NCI-H1092 (cell line): ENCODE results near the gene GNAL.

Source experiments
- DNase-seq: peaks from one replicate; lab custom pipeline; 2025; lab: John Stamatoyannopoulos, UW

The GNAL gene

GRCh38 chr18:11809895-11810294 lies 120.8 kb downstream of the GNAL start:
- no peak for DNase-seq

DNA sequence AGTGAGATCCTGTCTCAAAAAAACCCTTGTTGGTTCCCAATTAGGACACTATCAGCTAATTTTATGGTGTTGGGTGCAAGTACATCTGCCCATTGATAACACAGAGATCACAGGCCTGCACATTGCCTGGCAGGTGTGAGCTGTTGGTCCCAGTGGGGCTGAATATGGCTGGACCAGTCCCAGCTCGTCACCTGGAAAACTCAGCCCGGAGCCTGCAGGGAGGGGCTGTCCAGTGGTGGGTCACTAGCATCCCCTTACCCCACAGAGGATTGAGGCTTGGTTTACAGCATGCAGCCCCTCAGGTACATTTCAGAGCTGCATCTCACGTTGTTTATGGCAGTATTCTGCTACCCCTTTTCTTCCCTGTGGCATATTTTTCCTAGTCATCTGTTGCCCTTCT lies 121.3 kb downstream of the GNAL start:
- DNase-seq: no peak

- DNase-seq: no peak
Observed at GRCh38 chr18:11811009-11811408, 121.9 kb downstream of the GNAL start.

DNA sequence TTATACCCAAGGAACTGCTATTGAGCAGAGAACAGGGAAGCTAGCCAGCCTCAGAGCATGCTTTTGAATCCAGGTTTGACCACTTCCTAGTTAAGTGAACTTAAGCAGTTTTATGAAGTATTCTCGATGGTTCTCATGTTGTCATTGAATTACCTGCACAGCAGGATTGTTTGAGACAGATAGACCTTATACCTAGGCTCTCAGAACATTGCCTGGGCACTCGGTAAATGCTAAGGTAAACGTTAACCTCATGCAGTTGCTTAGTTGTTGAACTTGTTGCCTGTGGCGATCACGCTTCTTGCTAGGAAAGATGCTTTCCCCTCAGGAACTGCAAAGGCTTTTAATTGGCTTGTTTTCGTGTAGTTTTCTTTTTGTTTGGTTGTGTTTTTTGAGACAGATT lies 128.2 kb downstream of the GNAL start:
- no peak for DNase-seq

GRCh38 chr18:11818486-11819203 lies 129.6 kb downstream of the GNAL start:
- no peak for DNase-seq

DNA sequence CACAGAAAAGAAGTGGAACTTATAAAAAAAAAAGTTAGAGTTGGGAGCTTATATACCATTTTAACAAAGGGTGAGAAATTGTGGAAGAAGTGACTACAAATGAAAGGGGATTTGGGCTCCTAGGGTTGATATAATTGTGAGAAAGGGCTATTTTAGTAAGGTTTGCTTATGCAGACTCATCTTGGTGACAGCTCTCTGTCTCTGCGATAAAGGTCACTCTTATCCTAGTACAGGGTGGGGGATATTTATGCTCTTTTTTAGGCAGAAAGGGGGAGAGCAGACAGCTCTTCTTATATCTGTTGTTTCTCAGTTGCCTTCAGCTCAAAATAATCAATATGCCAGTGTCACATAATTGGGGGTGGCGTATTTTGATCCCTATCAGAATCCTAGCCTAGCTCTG lies 130.9 kb downstream of the GNAL start:
- no peak for DNase-seq

DNA sequence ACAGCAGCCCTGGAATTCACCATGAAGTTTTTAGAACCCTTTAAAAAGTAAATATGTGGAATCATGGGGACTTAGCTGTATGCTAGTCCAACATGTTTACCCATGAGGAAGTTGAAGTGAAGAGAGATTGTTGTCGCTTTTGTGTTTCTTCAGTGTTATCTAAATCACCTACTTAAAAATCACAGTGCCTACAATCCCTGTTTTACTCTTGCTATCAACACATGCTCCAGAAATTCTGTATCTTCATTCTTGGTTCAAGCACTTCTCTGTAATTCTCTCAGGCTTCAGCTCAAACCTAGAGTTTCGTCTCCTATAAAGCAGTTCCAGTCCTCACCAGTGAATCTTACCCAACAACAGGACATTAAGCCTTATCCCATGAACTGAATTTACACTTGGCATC lies 131.6 kb downstream of the GNAL start:
- no peak for DNase-seq

GRCh38 chr18:11821208-11821607 lies 132.1 kb downstream of the GNAL start:
- no peak for DNase-seq

GRCh38 chr18:11821643-11822237 lies 132.7 kb downstream of the GNAL start:
- no peak for DNase-seq

- DNase-seq: no peak
Observed at GRCh38 chr18:11823545-11823944, 134.5 kb downstream of the GNAL start.

GRCh38 chr18:11826836-11827235 lies 137.8 kb downstream of the GNAL start:
- no peak for DNase-seq

GRCh38 chr18:11828786-11829432 lies 139.8 kb downstream of the GNAL start:
- no peak for DNase-seq

DNA sequence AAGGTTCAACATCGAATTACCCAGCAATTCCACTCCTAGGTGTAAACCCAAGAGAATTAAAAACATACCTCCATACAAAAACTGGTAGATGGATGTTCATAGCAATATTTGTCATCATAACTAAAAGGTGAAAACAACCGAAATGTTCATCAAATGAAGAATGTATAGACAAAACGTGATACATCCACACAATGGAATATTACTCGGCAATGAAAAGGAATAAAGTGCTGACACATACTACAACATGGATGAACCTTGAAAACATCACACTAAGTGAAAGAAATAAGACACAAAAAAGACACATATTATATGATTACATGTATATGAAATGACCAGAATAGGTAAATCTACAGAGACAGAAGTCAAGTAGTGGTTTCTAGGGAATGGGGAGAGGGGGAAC lies 141.5 kb downstream of the GNAL start:
- no peak for DNase-seq

DNA sequence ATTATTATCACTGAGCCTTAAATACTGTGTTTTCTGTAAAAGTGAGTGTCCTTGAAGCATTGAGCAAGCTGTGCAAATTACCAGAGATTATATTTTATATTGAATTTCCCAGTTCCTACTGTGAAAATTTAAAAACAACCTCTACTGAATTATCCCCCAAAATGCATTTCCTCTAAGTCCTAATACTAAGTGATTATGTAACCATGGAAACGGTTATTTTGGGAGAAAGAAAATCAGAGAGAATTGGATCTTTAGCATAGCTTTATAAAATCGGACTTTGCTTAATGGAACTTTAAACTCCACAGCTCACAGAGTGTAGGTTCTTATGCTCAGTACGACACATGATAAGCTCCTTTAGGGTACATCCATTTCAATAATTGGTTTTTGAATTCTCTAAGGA lies 142.9 kb downstream of the GNAL start:
- no peak for DNase-seq

DNA sequence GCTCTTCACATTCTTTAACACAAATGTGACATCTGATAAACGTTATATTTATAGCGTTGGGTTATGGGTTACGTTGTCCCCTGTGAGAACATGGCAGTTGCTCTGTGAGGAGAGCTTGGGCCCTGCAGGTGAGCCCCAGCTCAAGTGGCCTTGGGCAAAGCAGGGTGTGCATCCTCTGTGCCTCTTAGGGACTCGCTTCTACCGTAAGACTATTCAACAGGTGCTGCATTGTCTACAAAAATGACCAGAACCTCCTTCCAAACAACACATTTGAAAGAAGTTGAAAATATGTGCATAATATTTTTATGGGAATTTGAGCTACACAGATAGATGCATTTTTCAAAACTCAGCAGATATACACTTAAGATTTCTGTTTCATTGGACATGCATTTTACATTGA lies 145.7 kb downstream of the GNAL start:
- DNase-seq: no peak

- no peak for DNase-seq
Observed at GRCh38 chr18:11839556-11839955, 150.5 kb downstream of the GNAL start.

- DNase-seq: no peak
Observed at GRCh38 chr18:11840493-11840892, 151.4 kb downstream of the GNAL start.

DNA sequence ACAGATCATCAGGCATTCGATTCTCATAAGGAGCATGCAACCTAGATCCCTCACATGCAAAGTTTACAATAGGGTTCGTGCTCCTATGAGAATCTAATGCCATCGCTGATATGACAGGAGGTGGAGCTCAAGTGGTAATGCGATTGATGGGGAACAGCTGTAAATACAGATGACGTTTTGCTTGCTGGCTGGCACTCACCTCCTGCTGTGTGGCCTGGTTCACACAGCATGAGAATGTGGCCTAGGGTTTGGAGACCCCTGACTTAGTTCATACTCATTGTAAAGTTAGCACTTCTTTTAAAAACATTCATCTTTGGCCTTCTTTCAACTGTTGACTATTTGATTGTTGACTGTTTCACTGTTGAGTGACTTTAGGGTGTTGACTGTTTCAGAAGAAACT lies 153.5 kb downstream of the GNAL start:
- no peak for DNase-seq

GRCh38 chr18:11844436-11844835 lies 155.4 kb downstream of the GNAL start:
- DNase-seq: no peak

GRCh38 chr18:11845654-11846053 lies 156.6 kb downstream of the GNAL start:
- DNase-seq: no peak

DNA sequence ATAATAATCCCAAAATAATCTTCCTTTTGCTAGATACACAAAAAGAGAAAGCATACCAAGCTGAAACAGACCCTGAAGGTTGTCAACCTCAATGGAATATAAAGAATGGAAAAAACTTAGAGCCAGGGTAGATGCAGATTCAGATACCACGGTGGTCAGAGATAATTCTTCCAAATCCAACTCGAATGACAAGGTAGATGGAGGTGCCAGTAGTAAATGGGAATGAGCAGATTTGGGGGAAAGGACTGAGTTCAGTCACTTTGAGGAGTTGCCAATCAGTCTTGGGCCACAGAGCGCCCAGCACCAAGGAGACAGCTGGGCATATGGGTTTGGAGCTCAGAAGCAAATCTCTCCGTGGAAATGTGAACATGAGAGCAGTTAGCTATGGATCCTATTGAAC lies 158.7 kb downstream of the GNAL start:
- no peak for DNase-seq

DNA sequence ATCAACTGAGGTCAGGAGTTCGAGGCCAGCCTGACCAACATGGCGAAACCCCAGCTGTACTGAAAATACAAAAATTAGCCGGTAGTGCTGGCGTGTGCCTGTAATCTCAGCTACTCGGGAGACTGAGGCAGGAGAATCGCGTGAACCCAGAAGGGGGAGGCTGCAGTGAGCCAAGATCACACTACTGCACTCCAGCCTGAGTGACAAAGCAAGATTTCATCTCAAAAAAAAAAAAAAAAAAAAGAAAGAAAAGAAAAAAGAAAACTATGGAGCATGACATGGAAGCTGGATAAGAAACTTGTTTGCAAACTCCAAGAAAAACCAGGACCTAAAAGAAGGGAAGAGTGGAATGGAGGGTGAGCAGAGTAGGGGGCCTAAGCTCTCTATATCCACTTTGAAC lies 160.2 kb downstream of the GNAL start:
- no peak for DNase-seq

DNA sequence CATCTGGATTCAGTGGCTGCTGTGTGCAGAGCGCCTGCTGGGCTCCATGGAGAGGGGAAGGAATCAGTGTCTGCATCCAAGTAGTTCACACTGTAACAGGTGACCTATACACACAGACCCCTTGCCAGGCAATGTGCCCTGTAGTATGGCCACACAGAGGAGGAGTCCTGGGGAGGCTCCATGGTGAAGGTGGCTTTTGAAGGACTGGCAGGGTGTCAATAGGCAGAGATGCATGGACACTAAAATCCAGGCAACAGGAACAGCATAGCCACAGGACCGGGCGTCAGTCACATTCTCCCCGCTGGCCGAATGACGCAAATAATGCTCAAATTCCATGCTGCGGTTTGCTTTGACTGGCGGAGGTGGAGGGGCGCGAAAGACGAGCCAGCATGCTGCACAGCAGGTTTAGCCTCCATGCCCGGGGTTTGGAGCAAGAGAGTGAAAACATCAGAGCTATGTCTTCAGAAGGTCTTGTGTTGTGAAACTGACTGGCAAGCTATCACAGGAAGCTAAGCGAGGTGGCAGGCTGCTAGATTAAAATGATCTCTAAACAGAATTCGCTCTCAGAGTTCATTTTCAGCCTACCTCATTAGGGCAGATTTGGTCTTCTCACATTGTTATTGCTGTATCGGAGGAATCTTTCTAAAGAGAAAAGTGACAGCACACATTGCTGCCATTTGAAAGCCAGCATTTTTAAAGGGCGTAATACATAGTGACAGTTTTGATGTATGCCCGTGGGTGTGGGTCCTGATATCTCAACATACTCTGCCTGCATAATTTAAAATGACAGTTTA lies 161.0 kb downstream of the GNAL start:
- DNase-seq: no peak
